Stomach (tissue), 9 donors: ENCODE results near the gene ANTXR1. TPM values are rescaled to one million over a fixed set of nuclear protein-coding genes. Genes with fewer than 3 reads are reported as not detected.
A peak's percentile ranks its signal among the peaks of the same experiment; 100 is the strongest.

Experiments used
- DNase-seq, 2 donors: peaks; one replicate each; pipeline versions ENCODE4 v3.0.0 to v3.0.0-alpha.2; 2013 to 2019
- H3K27ac ChIP-seq, 5 donors: fragments of 200-600 bp in 4 of 5; sonication (generic) in 4 of 5; one replicate each; pipeline ENCODE4 v1.5.1; 2013 to 2019; ENCODE audit warnings: mild to moderate bottlenecking in 1 of 5, moderate library complexity in 1 of 5
- H3K27me3 ChIP-seq, 3 donors: fragments of 200-600 bp; sonication (generic); one replicate each; pipeline ENCODE4 v1.5.1; 2017 to 2019; ENCODE audit warnings: mixed run types in 1 of 3
- H3K36me3 ChIP-seq, 4 donors: fragments of 200-600 bp; sonication (generic); 1 replicate in 3 of 4; 2 replicates in 1 of 4; pipeline ENCODE4 v1.5.1; 2016 to 2019
- H3K4me1 ChIP-seq, 4 donors: fragments of 200-600 bp; sonication (generic); one replicate each; pipeline ENCODE4 v1.5.1; 2016 to 2019
- H3K4me3 ChIP-seq, 4 donors: fragments of 200-600 bp; sonication (generic) in 3 of 4; one replicate each; pipeline ENCODE4 v1.5.1; 2016 to 2019; ENCODE audit warnings: mild to moderate bottlenecking in 1 of 4
- H3K9me3 ChIP-seq, 4 donors: fragments of 200-600 bp; sonication (generic); one replicate each; pipeline ENCODE4 v1.5.1; 2016 to 2019
- CTCF ChIP-seq, 7 experiments: fragments of 450-650 bp in 4 of 7; fragments of 200-600 bp in 3 of 7; sonication (generic) in 3 of 7; IDR thresholded peaks; one replicate each; pipeline ENCODE4 v1.5.1; 2016 to 2019; ENCODE audit warnings: antibody characterized with exemption in 7 of 7, control low read depth in 2 of 7, mild to moderate bottlenecking in 1 of 7
- EP300 ChIP-seq: sonication (generic); formaldehyde crosslinking; IDR thresholded peaks from one replicate; pipeline ENCODE4 v1.6.1; 2017; ENCODE audit warnings: antibody characterized with exemption
- POLR2A ChIP-seq, 4 donors: fragments of 450-650 bp; IDR thresholded peaks; one replicate each; pipeline ENCODE4 v1.6.1; 2016; ENCODE audit warnings: antibody characterized with exemption in 4 of 4, control low read depth in 2 of 4, mild to moderate bottlenecking in 1 of 4, moderate library complexity in 1 of 4
- POLR2AphosphoS5 ChIP-seq, 3 donors: sonication (generic); formaldehyde crosslinking; IDR thresholded peaks; one replicate each; pipeline ENCODE4 v1.6.1; 2016; ENCODE audit warnings: antibody characterized with exemption in 3 of 3
- WGBS, 5 donors: extraction: QIAGEN DNeasy Blood & Tissue Kit in 3 of 5; methylation state at CpG; one replicate each; pipeline versions ENCODE4 v1.1.5 to v1.1.7; 2013 to 2018; 5-methylcytosine and 5-hydroxymethylcytosine counted together
- intact Hi-C: fragments of 100-400 bp; cut with DNase I; formaldehyde crosslinking; loops from one replicate; pipeline ENCODE4 v1.15.1; 2023; ENCODE audit warnings: low total_unique reads
- polyA plus RNA-seq, 3 donors: library from polyadenylated mRNA; stranded (reverse); fragments of 200-250 nt; gene quantifications; one replicate each; pipeline ENCODE4 v1.2.3, GENCODE V29; 2013
- total RNA-seq, 5 donors: library from RNA; depleted of rRNA; stranded (reverse); fragments of >200 nt; gene quantifications; one replicate each; pipeline versions ENCODE4 v1.1.0 to v1.2.3, GENCODE V29; 2014 to 2016
- donor health status: healthy with polysubstance abuse.
- donor health status: Bipolar disorder and iron deficiency.
- donor health status: healthy.

Gene ANTXR1
- total and polyA plus RNA-seq, 8 donors: 5.8 to 32.5 (median 13.7) TPM

GRCh38 chr2:69026026-69026425 is 13.0 kb downstream of the ANTXR1 start:
- no peak overlapping the region for H3K27ac ChIP-seq
- intact Hi-C loops: loop anchor here (5.0 kb wide), 1 partner anchor 281 kb away; no protein-coding TSS in a partner anchor
- H3K27me3 ChIP-seq: no peaks in the 10 kb centered on the region
- H3K9me3 ChIP-seq: no peaks in the 10 kb centered on the region
- peak; percentile 46 to 66 for DNase-seq
- H3K4me3 ChIP-seq: no peak overlapping the region
- 49 to 60% (median 52%) methylated on average over 4 of the region's 4 CpGs for WGBS, 5 donors
- peaks cover 0 to 27% (median 12%) of the 10 kb centered on the region in 4 donors for H3K4me1 ChIP-seq
- TF ChIP-seq CTCF (IDR thresholded peaks at IDR 0.05) (peak in 5 of 7 experiments; percentile 34 to 83 (median 53)), POLR2A (IDR thresholded peaks at IDR 0.05) (no peak), EP300 (no peak), POLR2AphosphoS5 (IDR thresholded peaks at IDR 0.05) (peak in 1 of 3 donors; percentile 32)
- no peaks in the 10 kb centered on the region for H3K36me3 ChIP-seq

GRCh38 chr2:69026691-69027459 is 13.9 kb downstream of the ANTXR1 start:
- intact Hi-C loops: loop anchor here (5.0 kb wide), 1 partner anchor 280 kb away; no protein-coding TSS in a partner anchor

GRCh38 chr2:69030800-69031428 is 17.9 kb downstream of the ANTXR1 start:
- Histone ChIP-seq H3K9me3 (no peaks in the 10 kb centered on the region), H3K4me1 (peaks cover 0 to 17% (median 8%) of the 10 kb centered on the region in 4 donors), H3K27me3 (no peaks in the 10 kb centered on the region), H3K4me3 (no peak overlapping the region), H3K27ac (no peak overlapping the region), H3K36me3 (no peaks in the 10 kb centered on the region)
- TF ChIP-seq EP300 (no peak), POLR2A (IDR thresholded peaks at IDR 0.05) (no peak), CTCF (IDR thresholded peaks at IDR 0.05) (no peak), POLR2AphosphoS5 (IDR thresholded peaks at IDR 0.05) (no peak)
- WGBS, 5 donors: 76 to 88% (median 83%) methylated on average over 6 of the region's 6 CpGs
- intact Hi-C loops: no loop called here
- DNase-seq: no peak

More at GRCh38 chr2:69026691-69027459, 13.9 kb downstream of the ANTXR1 start:
- 80 to 91% (median 88%) methylated on average over 13 of the region's 13 CpGs for WGBS, 5 donors
- peak in 1 of 2 donors; percentile 39 for DNase-seq
- H3K4me3 ChIP-seq: no peak overlapping the region
- TF ChIP-seq POLR2A (IDR thresholded peaks at IDR 0.05): no peak
- no peak for TF ChIP-seq POLR2AphosphoS5 (IDR thresholded peaks at IDR 0.05)
- no peak for TF ChIP-seq EP300
- TF ChIP-seq CTCF (IDR thresholded peaks at IDR 0.05): no peak
- H3K36me3 ChIP-seq: no peaks in the 10 kb centered on the region
- H3K9me3 ChIP-seq: no peaks in the 10 kb centered on the region
- peaks cover 0 to 19% (median 9%) of the 10 kb centered on the region in 4 donors for H3K4me1 ChIP-seq
- no peaks in the 10 kb centered on the region for H3K27me3 ChIP-seq
- no peak overlapping the region for H3K27ac ChIP-seq

GRCh38 chr2:69031466-69031865 is 18.5 kb downstream of the ANTXR1 start:
- intact Hi-C loops: no loop called here
- Histone ChIP-seq H3K36me3 (no peaks in the 10 kb centered on the region), H3K4me3 (no peak overlapping the region), H3K9me3 (no peaks in the 10 kb centered on the region), H3K27me3 (no peaks in the 10 kb centered on the region), H3K4me1 (peaks cover 0 to 13% (median 5%) of the 10 kb centered on the region in 4 donors), H3K27ac (no peak overlapping the region)
- DNase-seq: no peak
- WGBS, 5 donors: 83 to 94% (median 91%) methylated on average over 1 of the region's 1 CpG
- TF ChIP-seq POLR2AphosphoS5 (IDR thresholded peaks at IDR 0.05) (no peak), EP300 (no peak), POLR2A (IDR thresholded peaks at IDR 0.05) (no peak), CTCF (IDR thresholded peaks at IDR 0.05) (no peak)
